GM12878 (cell line): ENCODE measurements around the gene PLPP3. TPM values are rescaled to one million over a fixed set of nuclear protein-coding genes. Genes with fewer than 3 reads are reported as not detected.

Experiments
- CBFB ChIP-seq: IDR thresholded peaks from 2 replicates; pipeline ENCODE4 v1.6.1; 2016; ENCODE audit warnings: antibody characterized with exemption, low read depth
- CBX5 ChIP-seq: sonication (generic); IDR thresholded peaks from 2 replicates; pipeline ENCODE4 v1.6.1; 2016; ENCODE audit warnings: low read depth, moderate library complexity, mild to moderate bottlenecking, inconsistent platforms
- CEBPB ChIP-seq, 2 experiments: fragments of 150-350 bp in 1 of 2; IDR thresholded peaks; 2 replicates each; pipeline ENCODE4 v1.6.1; 2012 to 2014; ENCODE audit warnings: low read depth in 2 of 2, low read length in 2 of 2, borderline replicate concordance in 1 of 2, inconsistent platforms in 1 of 2
- HDAC6 ChIP-seq: fragments of 200-600 bp; sonication (generic); IDR thresholded peaks from one replicate; pipeline ENCODE4 v1.8.0; 2017; ENCODE audit warnings: antibody characterized with exemption; ENCODE audit not compliant: unreplicated experiment
- IKZF1 ChIP-seq: fragments of 450-650 bp; conservative IDR thresholded peaks from 2 replicates; pipeline ENCODE4 v1.6.1; 2017; ENCODE audit warnings: antibody characterized with exemption, mild to moderate bottlenecking
- IRF5 ChIP-seq: fragments of 450-650 bp; IDR thresholded peaks from 2 replicates; pipeline ENCODE4 v1.6.1; 2017; ENCODE audit warnings: borderline replicate concordance
- JUND ChIP-seq: IDR thresholded peaks from 2 replicates; pipeline ENCODE4 v1.6.1; 2012; ENCODE audit warnings: low read depth, mild to moderate bottlenecking, low read length, improper control_type of control experiment, moderate library complexity
- NR2C2 ChIP-seq: IDR thresholded peaks from 2 replicates; pipeline ENCODE4 v1.6.1; 2011; ENCODE audit warnings: borderline replicate concordance, low read depth; ENCODE audit not compliant: control insufficient read depth, insufficient read length
- POLR2A ChIP-seq: IDR thresholded peaks from 2 replicates; pipeline ENCODE4 v1.6.1; 2011; ENCODE audit warnings: low read depth, mild to moderate bottlenecking, low read length
- POU2F2 ChIP-seq: IDR thresholded peaks from 3 replicates; pipeline ENCODE4 v1.6.1; 2011; ENCODE audit warnings: low read depth, mild to moderate bottlenecking, low read length, borderline replicate concordance
- RBBP5 ChIP-seq: fragments of 200-600 bp; sonication (generic); conservative IDR thresholded peaks from 2 replicates; pipeline ENCODE4 v1.6.1; 2016
- RCOR1 ChIP-seq: conservative IDR thresholded peaks from 2 replicates; pipeline ENCODE4 v1.6.1; 2012; ENCODE audit warnings: low read depth, low read length, improper control_type of control experiment
- TCF3 ChIP-seq: IDR thresholded peaks from 2 replicates; pipeline ENCODE4 v1.6.1; 2012; ENCODE audit warnings: low read depth, mild to moderate bottlenecking, low read length, borderline replicate concordance; ENCODE audit not compliant: insufficient read depth
- YBX1 ChIP-seq: fragments of 450-650 bp; IDR thresholded peaks from 2 replicates; pipeline ENCODE4 v1.6.1; 2016; ENCODE audit warnings: antibody characterized with exemption
- ZBTB40 ChIP-seq: fragments of 450-650 bp; IDR thresholded peaks from 2 replicates; pipeline ENCODE4 v1.6.1; 2016; ENCODE audit warnings: mild to moderate bottlenecking, moderate library complexity, borderline replicate concordance
- polyA plus RNA-seq, 11 experiments: library from polyadenylated mRNA; depleted of rRNA in 4 of 11; unstranded in 6 of 11; stranded (reverse) in 5 of 11; fragments of >200 nt; fragmentation: Nextera tagmentation in 4 of 11; fragmentation: Illumina TruSeq in 1 of 11; extraction: Ambion mirVana in 4 of 11; extraction: Trizol in 1 of 11; gene quantifications; 1 replicate in 1 of 11; 2 replicates in 10 of 11; pipeline versions ENCODE4 v1.2.1 to v1.2.3, GENCODE V29; 2011 to 2016; ENCODE audit warnings: inconsistent platforms in 2 of 11, missing spikeins in 2 of 11, low read depth in 1 of 11
- total RNA-seq, 4 experiments: library from RNA; depleted of rRNA in 3 of 4; stranded (reverse); fragments of >200 nt in 3 of 4; fragmentation: Illumina TruSeq in 1 of 4; extraction: Trizol in 1 of 4; gene quantifications; 2 replicates each; pipeline versions ENCODE4 v1.2.1 to v1.2.3, GENCODE V29; 2013 to 2021

PLPP3 gene
- total and polyA plus RNA-seq, 10 of the 15 experiments (the other 5 are each of a cell fraction or from before 2014, with no cell fraction given), result 6.4 to 26.8 (median 9.5) TPM

GRCh38 chr1:56533621-56534020 is 45.7 kb downstream of the PLPP3 start (continued):
- TF ChIP-seq TCF3 (no peak), POLR2A (no peak), HDAC6 (no peak), CBFB (peak; percentile 82), ZBTB40 (no peak), JUND (0 out of 2 replicates have a peak, but pooled peaks have one; percentile 53), CBX5 (no peak), NR2C2 (no peak), RBBP5 (no peak), CEBPB (IDR thresholded peaks at IDR 0.05; ENCODE audit: borderline replicate concordance in 1 of 2, low read depth in 2 of 2, low read length in 2 of 2) (peak in 1 of 2 experiments; percentile 63; a peak in 2 of 4 replicates), POU2F2 (no peak), YBX1 (no peak), IKZF1 (peak; percentile 83), IRF5 (no peak), RCOR1 (no peak)
